Karpas-422 (cell line): ENCODE measurements around the gene BNIP1. TPM values are rescaled to one million over a fixed set of nuclear protein-coding genes. Genes with fewer than 3 reads are reported as not detected.
"Not testable (repeated sequence)": the region's sequence is repeated elsewhere in the genome, so short reads cannot be mapped to it uniquely, and the experiment has no call there.

Experiments
- DNase-seq: peaks from one replicate; pipeline ENCODE4 v3.0.0-alpha.2; 2015
- H2AFZ ChIP-seq: fragments of 200-600 bp; sonication (generic); 2 replicates; pipeline ENCODE4 v1.6.1; 2014; ENCODE audit warnings: antibody characterized with exemption, low read length, mixed read lengths
- H3K27ac ChIP-seq: fragments of 200-600 bp; sonication (generic); 2 replicates; pipeline ENCODE4 v1.5.1; 2014; ENCODE audit warnings: mild to moderate bottlenecking, low read length, moderate library complexity
- H3K27me3 ChIP-seq: fragments of 200-600 bp; sonication (generic); 2 replicates; pipeline ENCODE4 v1.6.1; 2014; ENCODE audit warnings: low read length, mixed read lengths
- H3K36me3 ChIP-seq: fragments of 200-600 bp; sonication (generic); 2 replicates; pipeline ENCODE4 v1.6.1; 2014; ENCODE audit warnings: low read length, mixed read lengths; ENCODE audit not compliant: insufficient read depth
- H3K4me1 ChIP-seq: fragments of 200-600 bp; sonication (generic); 2 replicates; pipeline ENCODE4 v1.6.1; 2014; ENCODE audit warnings: mild to moderate bottlenecking, low read length, mixed read lengths
- H3K4me2 ChIP-seq: fragments of 200-600 bp; sonication (generic); 2 replicates; pipeline ENCODE4 v1.6.1; 2014; ENCODE audit warnings: low read length, low read depth, mild to moderate bottlenecking; ENCODE audit not compliant: poor library complexity, severe bottlenecking
- H3K4me3 ChIP-seq: fragments of 200-600 bp; sonication (generic); 2 replicates; pipeline ENCODE4 v1.5.1; 2014; ENCODE audit warnings: mild to moderate bottlenecking, antibody characterized with exemption, low read length, mixed read lengths
- H3K79me2 ChIP-seq: fragments of 200-600 bp; sonication (generic); 2 replicates; pipeline ENCODE4 v1.6.1; 2014; ENCODE audit warnings: mild to moderate bottlenecking, low read length, mixed read lengths
- H3K9ac ChIP-seq: fragments of 200-600 bp; sonication (generic); 2 replicates; pipeline ENCODE4 v1.6.0; 2014; ENCODE audit warnings: low read length
- H3K9me2 ChIP-seq: fragments of 200-600 bp; sonication (generic), shearing (Covaris generic); replicated peaks from 2 replicates; pipeline ENCODE4 v1.6.0; 2014; ENCODE audit warnings: mild to moderate bottlenecking, low read length, moderate library complexity; ENCODE audit not compliant: insufficient read depth
- H3K9me3 ChIP-seq: fragments of 300-700, 200-600 bp; sonication (generic); 2 replicates; pipeline ENCODE4 v1.6.1; 2014; ENCODE audit warnings: low read length, mixed read lengths
- H4K20me1 ChIP-seq: fragments of 200-600 bp; sonication (generic); 2 replicates; pipeline ENCODE4 v1.6.1; 2014; ENCODE audit warnings: mild to moderate bottlenecking, antibody characterized with exemption, low read length, low read depth; ENCODE audit not compliant: insufficient read depth
- total RNA-seq: library from RNA; depleted of rRNA; stranded (reverse); fragments of >200 nt; shearing (Covaris generic); gene quantifications from 2 replicates; pipeline ENCODE4 v1.2.3, GENCODE V29; 2014; ENCODE audit warnings: low replicate concordance

The BNIP1 gene
- total RNA-seq, 1 experiment from 2014 or later, result 15.1 TPM

DNA sequence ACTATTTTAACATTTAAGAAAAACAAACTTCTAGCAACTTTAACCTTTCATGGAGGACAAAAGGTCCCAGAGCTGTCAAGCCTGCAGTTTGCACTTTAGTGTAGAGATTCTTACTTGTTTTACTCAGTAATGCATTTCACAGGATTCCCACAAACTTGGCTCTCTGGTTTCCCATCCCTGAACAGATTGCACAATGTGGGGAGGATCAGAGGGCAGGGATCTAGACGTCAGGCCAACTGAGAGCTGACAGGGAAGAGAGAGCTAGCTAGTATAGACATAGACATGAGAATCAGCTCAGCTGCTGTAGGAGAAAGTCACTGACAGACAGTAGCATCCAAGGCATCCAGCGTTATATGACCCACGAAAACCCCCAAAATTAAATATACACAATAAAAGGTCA lies 20.9 kb upstream of the BNIP1 start:
- Histone ChIP-seq H4K20me1 (no peaks in the 10 kb centered on the region), H3K27ac (no peak overlapping the region), H3K9me3 (peaks cover 11% of the 10 kb centered on the region; the same call in 1 of the 2 replicates), H3K27me3 (no peaks in the 10 kb centered on the region), H3K79me2 (no peaks in the 10 kb centered on the region), H3K9me2 (no peaks in the 10 kb centered on the region), H2AFZ (no peak overlapping the region), H3K9ac (no peak overlapping the region), H3K4me2 (no peak overlapping the region), H3K36me3 (peaks cover 8% of the 10 kb centered on the region), H3K4me3 (no peak overlapping the region), H3K4me1 (no peaks in the 10 kb centered on the region)
- no peak for DNase-seq

DNA sequence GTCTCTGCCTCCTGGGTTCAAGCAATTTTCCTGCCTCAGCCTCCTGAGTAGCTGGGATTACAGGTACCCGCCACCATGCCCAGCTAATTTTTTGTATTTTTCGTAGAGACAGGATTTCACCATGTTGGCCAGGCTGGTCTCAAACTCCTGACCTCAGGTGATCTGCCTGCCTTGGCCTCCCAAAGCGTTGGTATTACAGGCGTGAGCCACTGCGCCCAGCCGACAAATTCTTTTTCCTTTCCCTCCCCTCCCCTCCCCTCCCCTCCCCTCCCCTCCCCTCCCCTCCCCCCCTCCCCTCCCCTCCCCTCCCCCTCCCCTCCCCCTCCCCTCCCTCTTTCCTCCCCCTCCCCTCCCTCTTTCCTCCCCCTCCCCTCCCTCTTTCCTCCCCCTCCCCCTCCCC lies 12.2 kb upstream of the BNIP1 start:
- H2AFZ ChIP-seq, H3K27ac ChIP-seq, H3K9ac ChIP-seq, H3K36me3 ChIP-seq, H3K27me3 ChIP-seq, H3K79me2 ChIP-seq, H3K4me1 ChIP-seq, H3K9me2 ChIP-seq, H3K4me3 ChIP-seq, H3K4me2 ChIP-seq, H3K9me3 ChIP-seq, DNase-seq, H4K20me1 ChIP-seq: not testable (repeated sequence)

DNA sequence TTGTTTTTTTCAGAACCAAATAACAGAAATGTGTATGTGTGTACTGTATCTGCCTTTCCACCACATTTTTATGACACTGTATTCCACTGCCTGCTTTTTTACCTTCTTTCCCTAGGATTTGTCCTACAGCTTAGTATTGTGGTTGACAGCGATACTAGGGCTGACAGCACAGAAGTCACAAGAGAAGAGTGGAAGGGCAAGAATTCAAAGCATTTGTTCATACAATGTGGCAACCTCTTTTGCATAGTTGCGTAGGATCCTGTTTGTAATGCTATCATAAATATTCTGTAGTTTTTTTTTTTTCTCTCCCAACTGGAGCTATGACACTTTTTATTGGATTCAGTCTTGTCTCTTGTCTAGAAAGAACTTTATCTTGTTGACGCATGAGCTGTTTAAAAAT lies 5.6 kb upstream of the BNIP1 start:
- H3K9me2 ChIP-seq, result no peaks in the 10 kb centered on the region
- no peaks in the 10 kb centered on the region for H3K4me1 ChIP-seq

DNA sequence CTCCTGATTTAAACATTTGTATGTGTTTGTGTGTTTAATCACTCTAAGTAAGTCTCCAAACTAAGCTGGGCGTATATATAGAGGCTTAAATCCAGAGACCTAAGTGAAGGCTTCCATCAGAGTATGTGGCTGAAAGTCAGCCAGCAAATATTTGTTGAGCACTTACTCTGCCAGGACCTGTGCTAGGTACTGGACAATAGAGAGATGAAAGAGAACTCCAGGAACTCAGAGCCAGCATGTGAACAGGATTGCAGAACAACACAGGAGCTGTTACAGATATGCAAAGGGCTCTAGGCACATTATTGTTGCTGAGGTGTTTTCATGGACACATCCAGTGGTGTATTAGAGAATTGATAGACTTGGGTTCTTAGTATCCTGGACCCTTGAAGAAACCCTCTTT lies 4.7 kb upstream of the BNIP1 start:
- no peaks in the 10 kb centered on the region for H3K9me3 ChIP-seq
- H4K20me1 ChIP-seq, result no peaks in the 10 kb centered on the region
- no peaks in the 10 kb centered on the region for H3K27me3 ChIP-seq
- H3K9me2 ChIP-seq, result no peaks in the 10 kb centered on the region
- no peak overlapping the region for H3K9ac ChIP-seq
- no peak overlapping the region for H3K27ac ChIP-seq
- DNase-seq, result no peak
- H3K4me2 ChIP-seq, result no peak overlapping the region
- H3K79me2 ChIP-seq, result no peaks in the 10 kb centered on the region; the same call in 1 of the 2 replicates
- H3K36me3 ChIP-seq, result no peaks in the 10 kb centered on the region
- H2AFZ ChIP-seq, result no peak overlapping the region
- H3K4me3 ChIP-seq, result no peak overlapping the region
- peaks cover 5% of the 10 kb centered on the region; the same call in 1 of the 2 replicates for H3K4me1 ChIP-seq

More for the DNA sequence above, 5.6 kb upstream of the BNIP1 start:
- H3K79me2 ChIP-seq, result no peaks in the 10 kb centered on the region
- H3K36me3 ChIP-seq, result no peaks in the 10 kb centered on the region
- no peak overlapping the region for H3K4me2 ChIP-seq
- H3K9me3 ChIP-seq, result no peaks in the 10 kb centered on the region
- no peak overlapping the region for H2AFZ ChIP-seq
- no peak for DNase-seq
- no peak overlapping the region for H3K9ac ChIP-seq
- H3K27me3 ChIP-seq, result no peaks in the 10 kb centered on the region
- no peak overlapping the region for H3K4me3 ChIP-seq
- H4K20me1 ChIP-seq, result no peaks in the 10 kb centered on the region
- no peak overlapping the region for H3K27ac ChIP-seq

DNA sequence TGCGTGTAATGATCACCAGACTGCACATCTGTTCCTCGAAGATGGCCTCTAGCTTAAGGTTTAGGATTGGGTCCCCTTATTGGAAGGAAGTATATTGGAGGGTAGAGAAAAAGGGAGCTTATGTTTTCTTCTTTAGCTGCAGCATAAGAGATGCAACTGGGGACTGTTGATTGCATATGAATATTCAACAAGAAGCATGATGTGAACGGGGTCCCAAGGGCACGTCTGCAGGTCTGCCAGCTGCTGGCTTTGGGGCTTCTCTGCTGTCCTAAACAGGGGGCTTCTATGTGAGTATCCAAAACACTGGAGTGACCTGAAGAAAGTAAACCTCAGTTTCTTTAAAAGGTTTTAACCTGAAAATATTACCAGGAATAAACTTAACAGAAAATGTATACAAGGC lies 3.6 kb upstream of the BNIP1 start:
- Histone ChIP-seq H3K4me3 (no peak overlapping the region), H3K36me3 (no peaks in the 10 kb centered on the region), H3K9me2 (no peaks in the 10 kb centered on the region), H3K9ac (no peak overlapping the region), H4K20me1 (no peaks in the 10 kb centered on the region), H3K9me3 (no peaks in the 10 kb centered on the region), H2AFZ (no peak overlapping the region), H3K79me2 (peaks cover 11% of the 10 kb centered on the region), H3K4me2 (no peak overlapping the region), H3K27ac (no peak overlapping the region), H3K4me1 (peaks cover 14% of the 10 kb centered on the region), H3K27me3 (no peaks in the 10 kb centered on the region)
- no peak for DNase-seq

DNA sequence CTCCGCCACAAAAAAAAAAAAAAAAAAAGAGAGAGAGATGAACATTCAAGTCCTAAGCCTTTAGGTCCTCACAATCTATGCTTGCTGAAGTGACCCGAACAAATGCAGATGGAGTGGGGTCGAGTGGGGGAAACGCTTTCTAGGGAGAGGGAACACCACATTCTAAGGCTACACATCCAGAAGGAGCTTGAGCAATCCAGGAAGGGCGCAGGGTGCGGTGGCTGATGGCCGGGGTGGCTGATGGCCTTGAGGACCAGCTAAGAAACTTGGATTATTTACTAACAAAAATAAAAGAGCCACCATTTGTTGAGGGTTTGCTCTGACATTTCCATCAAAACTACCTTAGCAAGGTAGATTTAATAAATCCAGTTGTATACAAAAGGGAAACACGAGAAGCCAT lies 764 bp upstream of the BNIP1 start:
- no peaks in the 10 kb centered on the region for H4K20me1 ChIP-seq
- peaks cover 16% of the 10 kb centered on the region for H3K4me1 ChIP-seq
- peaks cover 11% of the 10 kb centered on the region for H3K79me2 ChIP-seq
- no peak for DNase-seq
- peaks cover 5% of the 10 kb centered on the region for H3K36me3 ChIP-seq
- no peak overlapping the region for H3K27ac ChIP-seq
- peak overlapping the region; percentile 99 for H3K4me2 ChIP-seq
- H3K9me2 ChIP-seq, result no peaks in the 10 kb centered on the region
- no peaks in the 10 kb centered on the region for H3K9me3 ChIP-seq
- H2AFZ ChIP-seq, result peak overlapping the region; percentile 17; the same call in 1 of the 2 replicates
- no peak overlapping the region for H3K9ac ChIP-seq
- no peaks in the 10 kb centered on the region for H3K27me3 ChIP-seq
- H3K4me3 ChIP-seq, result no peak overlapping the region

DNA sequence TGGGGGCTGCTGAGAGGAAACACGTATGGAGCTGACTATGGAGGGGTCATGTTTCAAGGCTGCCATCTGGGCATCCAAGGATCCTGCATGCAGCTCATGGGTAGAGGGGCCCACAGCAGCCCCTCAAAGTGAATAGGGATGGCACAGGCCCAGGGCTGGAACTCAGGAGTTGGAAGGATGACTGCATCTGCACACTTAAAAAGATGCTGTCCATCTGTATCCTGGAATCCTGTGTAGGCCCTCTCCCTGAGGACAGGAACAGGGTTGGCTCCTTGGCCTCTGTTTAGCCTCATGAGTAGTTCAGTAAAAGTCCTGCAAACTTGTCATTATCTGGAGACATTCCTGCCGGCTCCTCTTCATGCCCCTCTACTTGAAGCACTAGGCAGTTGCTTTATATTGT lies 4.0 kb downstream of the BNIP1 start:
- H3K27ac ChIP-seq, result no peak overlapping the region
- no peak overlapping the region for H3K4me2 ChIP-seq
- no peak for DNase-seq
- peaks cover 23% of the 10 kb centered on the region for H3K36me3 ChIP-seq
- no peak overlapping the region for H3K4me3 ChIP-seq
- peaks cover 11% of the 10 kb centered on the region for H3K79me2 ChIP-seq
- no peak overlapping the region for H2AFZ ChIP-seq
- no peak overlapping the region for H3K9ac ChIP-seq
- H4K20me1 ChIP-seq, result no peaks in the 10 kb centered on the region
- no peaks in the 10 kb centered on the region for H3K9me2 ChIP-seq
- H3K4me1 ChIP-seq, result peaks cover 16% of the 10 kb centered on the region
- H3K9me3 ChIP-seq, result no peaks in the 10 kb centered on the region
- H3K27me3 ChIP-seq, result no peaks in the 10 kb centered on the region

DNA sequence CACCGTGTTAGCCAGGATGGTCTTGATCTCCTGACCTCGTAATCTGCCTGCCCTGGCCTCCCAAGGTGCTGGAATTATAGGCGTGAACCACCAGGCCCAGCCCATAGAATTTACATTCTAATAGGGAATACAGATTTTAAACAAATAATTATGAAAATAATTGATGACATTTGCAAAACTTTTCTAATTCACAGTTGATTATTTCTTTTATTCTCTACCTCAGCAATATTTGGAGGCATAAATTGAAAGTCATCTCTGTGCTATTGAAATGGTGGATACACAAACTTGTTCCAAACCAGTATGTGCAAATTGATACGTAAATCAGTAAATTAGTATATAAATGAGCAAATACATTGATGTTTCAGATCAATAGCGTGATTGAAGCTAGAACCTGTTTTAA lies 8.2 kb downstream of the BNIP1 start:
- Histone ChIP-seq H3K36me3 (peaks cover 23% of the 10 kb centered on the region), H2AFZ (no peak overlapping the region), H3K27ac (no peak overlapping the region), H3K79me2 (no peaks in the 10 kb centered on the region; the same call in 1 of the 2 replicates), H3K4me1 (no peaks in the 10 kb centered on the region), H3K4me3 (no peak overlapping the region), H3K9me2 (no peaks in the 10 kb centered on the region), H3K27me3 (no peaks in the 10 kb centered on the region), H4K20me1 (no peaks in the 10 kb centered on the region), H3K4me2 (no peak overlapping the region), H3K9ac (no peak overlapping the region), H3K9me3 (no peaks in the 10 kb centered on the region)
- no peak for DNase-seq

DNA sequence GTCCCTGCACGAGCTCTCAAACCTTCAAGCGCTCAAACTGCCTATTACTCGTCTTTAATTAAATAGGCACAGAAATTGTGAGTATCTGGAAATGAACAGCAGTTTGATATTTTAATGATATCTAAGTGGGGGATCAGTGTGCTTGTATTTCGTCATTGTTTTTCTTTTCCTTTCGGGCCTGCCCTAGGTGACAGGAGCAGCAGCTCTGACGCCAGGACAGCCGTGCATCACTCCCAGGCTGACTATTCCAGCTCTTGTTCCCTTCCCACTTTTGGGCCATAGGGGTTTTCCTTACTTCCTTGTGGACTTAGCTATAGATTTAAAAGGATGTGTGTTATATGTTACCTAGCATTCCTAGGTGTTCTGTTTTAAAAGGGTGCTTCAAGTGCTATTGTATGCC lies 9.5 kb downstream of the BNIP1 start:
- Histone ChIP-seq H3K4me2 (no peak overlapping the region), H3K9me2 (no peaks in the 10 kb centered on the region), H4K20me1 (no peaks in the 10 kb centered on the region), H3K36me3 (peaks cover 16% of the 10 kb centered on the region), H3K9me3 (no peaks in the 10 kb centered on the region), H3K27me3 (no peaks in the 10 kb centered on the region), H3K9ac (no peak overlapping the region), H2AFZ (no peak overlapping the region), H3K4me1 (no peaks in the 10 kb centered on the region), H3K27ac (no peak overlapping the region), H3K79me2 (no peaks in the 10 kb centered on the region; the same call in 1 of the 2 replicates), H3K4me3 (no peak overlapping the region)
- no peak for DNase-seq
